ENCODE data around the gene OR52R1.
"Not testable (repeated sequence)": the region's sequence is repeated elsewhere in the genome, so short reads cannot be mapped to it uniquely, and the experiment has no call there.

The OR52R1 gene

DNA sequence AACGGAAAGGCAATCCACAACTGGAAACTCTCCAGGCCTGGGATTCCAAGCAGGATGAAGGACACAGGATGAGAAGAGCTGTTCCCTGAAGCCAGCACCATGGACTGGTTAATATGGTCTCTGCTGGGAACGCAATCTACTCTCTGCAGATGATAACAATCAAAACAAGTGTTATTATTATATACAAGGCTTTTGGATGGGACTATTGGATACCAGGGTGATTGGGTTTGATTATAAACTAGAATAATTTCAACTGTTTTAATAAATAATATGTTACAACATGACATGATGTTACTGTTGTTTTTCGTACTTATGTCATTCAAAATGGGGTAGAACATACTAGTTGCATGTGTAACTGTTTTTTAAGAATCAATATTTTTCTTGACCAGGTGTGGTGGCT is at the start of gene OR52R1:
Gene OR52R1, minus strand, starts transcription at position 101 of the 400 bp plus-strand sequence. Its CDS starts 0 bp downstream, at position 101.
- DNase-seq (ENCODE audit: low read depth in 3 of 3): no peak

DNA sequence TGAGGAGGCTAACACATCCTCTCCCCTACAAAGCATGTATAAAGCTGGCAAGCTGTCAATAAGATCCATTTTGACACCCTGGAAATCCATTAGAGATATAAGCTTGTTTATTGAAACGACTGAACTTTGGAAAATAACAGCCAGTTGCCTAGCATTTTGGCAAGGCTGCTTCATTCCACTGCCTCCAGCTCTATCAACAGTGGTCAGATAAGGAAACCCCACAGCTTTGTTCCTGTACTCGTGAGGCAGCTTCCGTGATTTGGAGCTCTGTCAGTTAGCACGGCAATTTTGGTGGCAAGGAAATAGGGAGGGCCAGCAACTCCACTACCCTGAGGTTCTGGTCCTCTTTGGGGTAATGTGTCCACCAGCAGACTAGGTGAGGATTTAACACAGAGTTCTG is 46.9 kb upstream of the OR52R1 start:
- DNase-seq (ENCODE audit: low read depth in 3 of 3): no peak

DNA sequence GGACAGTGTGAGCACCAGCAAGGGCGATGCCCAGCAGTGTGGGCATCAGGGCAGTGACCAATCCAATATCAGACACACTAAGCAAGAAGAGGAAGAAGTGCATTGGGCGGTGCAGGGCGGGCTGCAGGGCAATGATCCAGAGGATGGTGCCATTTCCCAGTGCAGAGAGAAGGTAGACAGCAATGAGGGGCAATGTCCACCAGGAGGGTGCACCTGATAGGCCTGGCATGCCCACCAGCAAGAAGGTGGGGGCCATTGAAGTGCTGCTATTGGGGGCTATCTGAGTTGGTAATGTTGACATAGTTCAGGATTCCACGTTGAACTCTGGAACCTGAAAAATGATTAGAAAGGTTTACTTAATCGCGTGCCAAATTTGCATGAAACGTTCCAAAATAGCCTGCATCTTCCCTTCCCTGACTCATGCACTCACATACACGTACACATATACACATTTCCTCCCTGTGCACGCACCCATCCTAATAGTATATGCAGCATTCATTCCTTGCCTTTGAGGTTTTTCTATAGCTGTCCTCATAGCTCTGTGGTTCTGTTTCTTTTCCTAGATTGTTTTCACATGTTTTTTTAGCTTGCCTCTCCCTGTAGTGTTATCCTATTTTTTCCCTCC is 44.8 kb upstream of the OR52R1 start, which contains the start of gene OR51S1:
Gene OR51S1, minus strand, starts transcription at position 301 of the 625 bp plus-strand sequence. Its CDS starts 0 bp downstream, at position 301.
- DNase-seq (ENCODE audit: low read depth in 3 of 3): no peak

DNA sequence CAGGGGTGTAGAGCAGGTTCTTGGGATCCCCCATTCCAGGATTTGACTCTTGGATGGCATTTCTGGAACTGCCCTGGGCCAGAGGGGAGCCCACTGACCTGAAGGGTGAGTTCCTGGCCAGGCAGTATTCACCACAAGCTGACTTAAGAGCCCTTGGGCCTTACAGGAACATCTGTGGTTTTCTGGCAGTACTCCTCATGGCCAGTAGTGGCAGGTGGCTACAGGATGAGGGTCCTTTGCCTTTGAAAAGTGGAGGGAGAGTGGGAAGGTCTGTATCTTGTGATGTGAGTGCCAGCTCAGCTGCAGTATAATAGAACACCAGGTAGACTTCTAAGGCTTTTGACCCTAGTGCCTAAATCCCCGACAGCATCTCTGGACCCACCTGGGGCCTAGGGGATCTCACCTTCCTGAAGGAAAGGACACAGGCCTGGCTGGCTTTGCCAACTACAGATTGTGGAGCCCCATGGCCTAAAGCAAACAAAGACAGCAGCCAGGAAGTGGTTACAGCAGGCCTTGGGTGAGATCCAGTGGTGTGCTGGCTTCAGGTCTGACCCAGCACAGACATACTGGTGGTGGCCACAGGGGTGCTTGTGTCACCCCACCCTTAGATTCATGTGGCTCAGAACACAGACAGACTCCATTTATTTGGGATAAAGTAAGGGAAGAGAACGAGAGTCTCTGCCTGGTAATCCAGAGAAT is 35.8 kb upstream of the OR52R1 start:
- no peak for DNase-seq (ENCODE audit: low read depth in 3 of 3)

DNA sequence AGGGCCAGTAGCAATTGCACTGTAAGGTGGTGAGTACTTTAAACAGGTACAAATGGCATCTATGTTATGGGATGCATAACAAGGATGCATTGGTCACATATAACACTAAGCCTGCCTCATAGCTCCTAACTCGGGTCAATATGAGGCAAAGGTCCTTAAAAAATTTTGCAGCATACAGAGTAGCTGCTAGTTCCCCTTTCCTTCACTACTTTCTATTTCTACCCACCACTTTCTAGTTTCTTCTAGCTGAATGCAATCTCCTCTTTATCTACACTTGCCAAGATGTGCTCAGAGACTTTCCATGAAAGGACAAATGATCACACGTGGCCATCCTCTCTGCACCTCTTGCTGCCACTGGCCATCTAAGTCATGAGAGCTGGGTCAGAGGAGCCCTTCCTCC is 26.7 kb upstream of the OR52R1 start:
- DNase-seq (ENCODE audit: low read depth in 3 of 3): no peak

DNA sequence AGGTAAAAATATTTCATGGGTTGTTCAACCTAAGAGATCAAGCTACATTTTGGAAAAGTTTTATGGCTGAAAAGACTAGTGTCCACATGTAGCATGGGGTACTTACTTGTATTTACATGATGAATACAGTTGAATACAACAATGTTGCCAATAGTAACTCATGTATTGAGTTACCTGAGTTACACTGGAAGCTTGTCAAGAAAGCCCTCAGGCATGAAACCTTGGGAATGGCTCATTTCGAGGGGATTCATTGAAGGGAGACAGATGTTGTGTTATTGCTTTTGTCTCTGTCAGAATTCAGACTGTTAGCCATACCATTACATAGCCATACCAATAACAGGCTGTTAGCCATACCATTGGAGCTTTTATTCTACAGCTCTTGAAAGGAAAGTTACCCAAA is 26.2 kb upstream of the OR52R1 start:
- DNase-seq (ENCODE audit: low read depth in 3 of 3): no peak

DNA sequence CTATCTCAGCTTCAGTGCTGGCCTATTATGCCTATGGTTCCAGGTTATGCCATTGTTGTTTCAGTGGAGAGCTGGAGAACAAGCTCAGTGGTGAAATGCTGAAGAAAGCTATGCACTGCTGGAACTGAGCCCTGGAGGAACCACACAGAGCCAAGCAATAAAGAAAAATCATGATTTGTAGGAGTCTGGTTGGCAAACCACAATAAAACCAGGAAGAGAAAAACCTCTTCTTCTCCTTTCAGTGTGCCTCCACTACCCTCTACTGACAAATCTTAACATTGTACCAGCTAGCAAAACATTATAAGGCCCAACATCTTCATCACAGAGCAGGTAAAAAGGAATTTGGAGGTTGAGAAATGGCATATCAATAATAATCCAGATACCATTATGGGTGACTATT is 22.2 kb upstream of the OR52R1 start:
- DNase-seq (ENCODE audit: low read depth in 3 of 3): no peak

DNA sequence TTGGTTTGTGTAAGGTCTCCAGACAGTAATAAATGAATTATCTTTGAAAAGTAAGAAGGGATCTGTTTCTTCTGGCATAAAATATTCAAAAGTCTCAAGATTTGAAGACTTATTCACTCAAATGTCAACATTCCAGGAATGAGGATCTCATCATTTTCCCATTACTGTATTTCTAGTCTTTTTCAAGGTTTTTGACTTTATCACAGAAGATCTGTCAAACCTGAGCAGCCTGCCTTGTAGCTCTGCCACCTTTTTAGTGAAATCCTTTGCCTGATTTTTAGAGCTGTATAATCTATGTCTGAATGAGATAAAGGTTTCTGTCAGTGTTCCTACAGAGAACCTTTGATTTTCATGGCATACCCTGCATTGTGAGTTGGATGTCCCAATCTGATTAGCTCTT is 21.0 kb upstream of the OR52R1 start:
- DNase-seq (ENCODE audit: low read depth in 3 of 3): no peak

DNA sequence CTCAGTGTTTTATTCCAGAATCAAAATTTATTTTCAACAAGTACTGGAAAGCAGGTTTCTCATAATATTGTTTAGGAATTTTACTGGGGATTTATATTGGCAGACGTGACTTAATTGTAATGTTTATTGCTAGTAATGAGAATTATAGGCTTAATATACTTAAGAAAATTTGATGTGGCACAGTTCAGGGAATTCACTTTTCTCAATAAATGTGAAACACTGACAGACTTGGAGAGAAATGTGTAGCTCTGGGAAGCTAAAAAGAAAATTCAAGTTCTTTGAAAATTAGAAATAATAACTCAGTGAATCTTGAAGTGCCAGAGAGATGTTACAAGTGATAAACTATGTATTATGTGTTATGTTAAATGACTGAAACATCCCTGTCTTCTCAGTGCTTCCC is 16.8 kb upstream of the OR52R1 start, which contains the start of gene OR51F2:
Gene OR51F2, plus strand, starts transcription at position 301 of the 400 bp plus-strand sequence. CDS start 101 bp downstream, outside the sequence.
- DNase-seq (ENCODE audit: low read depth in 3 of 3): no peak

DNA sequence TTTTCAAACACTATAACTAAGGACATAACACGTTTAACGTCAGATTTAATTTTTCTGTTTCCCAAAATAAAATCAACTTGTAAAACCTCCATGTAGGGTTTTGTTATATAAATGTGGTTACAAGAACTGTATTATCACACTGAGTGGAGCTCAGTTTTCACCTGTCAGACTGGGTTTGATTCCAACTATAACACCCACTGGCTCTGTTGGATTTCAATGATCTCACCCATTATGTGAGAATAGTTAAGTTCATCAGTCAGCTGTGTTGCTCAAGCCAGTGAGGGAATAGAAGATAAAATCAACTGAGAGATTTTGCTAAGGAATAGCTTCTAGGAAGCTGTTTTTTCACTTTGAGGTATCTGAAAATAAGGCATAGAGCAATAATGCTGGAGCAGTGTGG is 5.1 kb upstream of the OR52R1 start:
- no peak for DNase-seq (ENCODE audit: low read depth in 3 of 3)

DNA sequence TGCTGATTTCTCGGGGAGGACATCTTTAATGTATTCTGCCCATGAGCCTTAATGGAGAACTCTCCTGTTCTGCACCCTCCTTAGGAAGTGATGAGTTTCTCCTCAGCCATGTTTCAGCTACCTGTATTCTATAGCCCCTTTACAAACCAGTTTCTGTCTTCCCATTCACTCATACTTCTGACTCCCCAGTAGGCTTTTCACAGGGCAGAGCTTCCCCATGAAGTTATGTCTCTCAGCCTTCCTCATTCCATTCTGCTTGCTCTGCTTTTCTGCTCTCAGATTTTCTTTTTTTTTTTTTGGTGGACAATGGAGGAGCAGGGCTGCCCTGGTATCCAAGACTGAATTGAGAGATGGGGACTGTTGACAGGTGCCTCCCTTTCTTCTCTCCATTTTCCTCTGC is 4.3 kb upstream of the OR52R1 start:
- no peak for DNase-seq (ENCODE audit: low read depth in 3 of 3)

DNA sequence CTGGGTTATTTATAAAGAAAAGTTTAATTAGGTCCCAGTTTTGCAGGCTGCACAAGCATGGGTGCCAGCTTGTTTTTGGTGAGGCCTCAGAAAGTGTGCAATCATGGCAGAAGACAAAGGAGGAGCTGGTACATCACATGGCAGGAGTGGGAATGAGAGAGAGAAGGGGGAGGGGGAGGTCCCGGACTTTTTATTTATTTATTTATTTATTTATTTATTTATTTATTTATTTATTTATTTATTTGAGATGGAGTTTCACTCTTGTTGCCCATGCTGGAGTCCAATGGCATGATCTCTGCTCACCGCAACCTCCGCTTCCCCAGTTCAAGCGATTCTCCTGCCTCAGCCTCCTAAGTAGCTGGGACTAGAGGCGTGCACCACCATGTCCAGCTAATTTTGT is 2.9 kb downstream of the OR52R1 start:
- DNase-seq (ENCODE audit: low read depth in 3 of 3): not testable (repeated sequence)

DNA sequence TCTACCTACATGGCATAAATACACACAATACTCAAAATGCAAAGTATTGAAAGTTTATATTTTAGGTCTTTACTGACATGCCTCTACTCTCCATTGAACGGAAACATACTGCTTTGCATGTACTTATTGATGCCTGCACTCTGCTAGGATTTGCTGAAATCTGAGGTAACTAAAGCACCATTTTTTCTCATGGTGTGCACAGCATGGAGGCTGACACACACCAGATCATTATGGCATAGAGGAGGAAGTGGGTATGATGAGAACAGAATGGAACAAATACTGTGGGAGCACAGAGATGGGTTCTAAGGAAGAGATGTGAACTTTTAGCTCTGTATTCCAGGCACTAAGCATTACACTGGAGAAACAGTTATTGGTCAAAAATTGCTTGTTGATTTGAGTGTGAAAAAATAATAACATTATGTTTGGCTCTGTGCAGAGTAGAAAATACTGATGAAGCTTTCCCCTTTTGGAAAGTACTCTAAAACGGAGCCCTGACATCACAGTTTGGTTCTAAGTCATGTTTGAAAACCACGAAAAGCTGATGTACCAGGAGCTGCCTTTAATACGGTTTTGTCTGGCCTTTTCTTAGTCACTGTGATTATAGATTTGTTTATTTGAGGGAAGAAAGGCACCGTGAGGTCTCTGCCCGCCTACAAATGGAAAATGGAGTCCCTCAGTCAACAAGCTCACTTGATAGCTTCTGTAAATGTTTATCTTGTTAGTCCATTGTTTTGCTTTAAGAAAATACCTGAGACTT is 5.6 kb downstream of the OR52R1 start:
- no peak for DNase-seq (ENCODE audit: low read depth in 3 of 3)

DNA sequence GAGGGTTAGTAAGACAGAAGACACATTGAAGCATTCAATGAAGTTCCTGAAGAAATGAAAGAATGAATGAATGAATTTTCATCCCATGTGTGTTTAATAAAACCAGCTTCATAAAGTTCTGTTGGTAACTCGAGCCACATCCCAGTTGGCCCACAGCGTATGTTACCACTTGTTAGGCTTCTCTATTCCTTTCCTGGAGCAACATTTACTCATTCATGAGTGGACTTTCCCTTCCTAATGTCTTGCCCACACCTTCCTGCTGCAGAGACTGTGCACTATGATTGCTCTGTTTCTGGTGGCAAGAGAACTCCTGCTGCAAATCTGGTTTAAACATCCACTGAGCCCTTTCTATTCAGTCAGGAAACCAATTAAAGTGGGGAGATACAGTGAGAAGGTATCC is 7.0 kb downstream of the OR52R1 start:
- no peak for DNase-seq (ENCODE audit: low read depth in 3 of 3)

DNA sequence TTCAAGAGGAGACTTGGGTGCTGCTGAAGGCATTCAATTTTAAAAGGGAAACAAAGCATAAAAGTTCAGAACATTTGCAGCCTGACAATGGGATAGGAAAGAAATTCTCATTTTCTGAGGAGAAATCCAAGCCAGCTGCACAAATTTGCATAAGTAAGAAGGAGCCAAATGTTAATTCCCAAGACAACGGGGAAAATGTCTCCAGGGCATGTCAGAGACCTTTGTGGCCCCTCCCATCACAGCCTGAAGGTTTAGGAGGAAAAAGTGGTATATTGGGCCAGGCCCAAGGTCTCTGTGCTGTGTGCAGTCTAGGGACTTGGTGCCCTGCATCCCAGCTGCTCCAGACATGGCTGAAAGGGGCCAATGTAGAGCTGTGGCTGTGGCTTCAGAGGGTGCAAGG is 21.7 kb downstream of the OR52R1 start:
- no peak for DNase-seq (ENCODE audit: low read depth in 3 of 3)

DNA sequence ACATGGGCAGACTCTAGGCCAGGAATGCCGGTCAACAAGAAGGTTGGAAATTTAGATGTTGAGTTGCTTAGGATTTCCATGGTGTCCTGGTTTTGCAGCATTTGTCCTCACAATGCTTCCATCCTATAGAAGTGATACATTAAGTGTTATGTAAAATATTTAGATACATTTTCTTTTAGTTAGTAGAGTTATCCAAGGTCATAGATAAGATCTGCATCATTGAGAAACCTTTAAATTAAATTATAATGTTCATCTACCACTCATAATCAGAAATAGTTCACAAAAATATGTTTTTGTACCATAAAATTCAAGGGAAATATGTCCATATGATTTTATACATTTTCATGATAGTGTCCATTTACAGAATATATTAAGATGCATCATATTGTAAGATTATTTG is 34.3 kb downstream of the OR52R1 start, which contains the start of gene OR51F1:
Gene OR51F1, minus strand, starts transcription at position 101 of the 400 bp plus-strand sequence. Its CDS starts 0 bp downstream, at position 101.
- DNase-seq (ENCODE audit: low read depth in 3 of 3): no peak

DNA sequence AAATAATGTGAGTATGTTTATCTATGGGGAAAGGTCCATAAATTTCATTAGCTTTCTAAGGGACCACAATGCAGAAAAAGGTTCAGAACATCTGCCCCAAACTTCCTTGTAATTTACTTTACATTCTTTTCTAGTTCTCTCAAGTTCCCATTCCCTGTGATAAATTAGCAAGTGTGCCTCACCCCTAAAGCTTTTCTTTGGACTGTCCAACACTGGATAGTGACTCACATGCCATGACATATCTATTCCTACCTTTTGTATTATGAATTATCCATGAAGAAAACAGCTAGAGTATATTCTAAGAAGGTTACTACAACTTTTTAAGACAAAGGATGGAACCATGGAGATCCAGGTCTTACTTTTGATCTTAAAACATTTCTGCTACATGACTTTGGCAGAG is 36.1 kb downstream of the OR52R1 start:
- no peak for DNase-seq (ENCODE audit: low read depth in 3 of 3)

DNA sequence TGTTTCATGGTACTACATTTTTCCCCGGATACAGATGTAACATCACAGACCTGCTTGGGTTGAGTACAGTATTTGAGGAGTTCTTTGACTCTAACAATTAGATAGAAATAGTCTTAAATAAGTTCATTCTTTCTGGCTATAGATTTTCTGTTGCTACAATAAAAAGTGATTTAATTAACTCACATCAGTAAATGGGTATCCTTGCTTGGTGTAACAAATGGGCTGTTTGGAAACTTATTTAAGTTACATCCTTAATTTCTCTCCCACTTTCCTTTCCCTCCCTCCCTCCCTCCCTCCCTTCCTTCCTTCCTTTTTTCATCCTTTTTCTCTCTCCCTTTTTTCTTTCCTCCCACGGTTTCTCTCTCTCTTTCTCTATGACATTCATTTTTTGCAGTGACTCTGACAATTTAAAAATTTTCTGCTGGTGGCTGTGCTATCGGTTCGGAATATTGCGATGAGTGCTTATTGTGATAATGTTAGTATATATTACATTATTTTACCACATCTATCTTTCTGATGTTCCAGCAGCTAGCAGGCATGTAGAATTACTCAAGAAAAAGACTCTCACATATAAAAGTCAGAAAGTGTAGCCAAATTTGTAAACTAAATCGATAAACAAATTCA is 37.6 kb downstream of the OR52R1 start:
- DNase-seq (ENCODE audit: low read depth in 3 of 3): no peak

DNA sequence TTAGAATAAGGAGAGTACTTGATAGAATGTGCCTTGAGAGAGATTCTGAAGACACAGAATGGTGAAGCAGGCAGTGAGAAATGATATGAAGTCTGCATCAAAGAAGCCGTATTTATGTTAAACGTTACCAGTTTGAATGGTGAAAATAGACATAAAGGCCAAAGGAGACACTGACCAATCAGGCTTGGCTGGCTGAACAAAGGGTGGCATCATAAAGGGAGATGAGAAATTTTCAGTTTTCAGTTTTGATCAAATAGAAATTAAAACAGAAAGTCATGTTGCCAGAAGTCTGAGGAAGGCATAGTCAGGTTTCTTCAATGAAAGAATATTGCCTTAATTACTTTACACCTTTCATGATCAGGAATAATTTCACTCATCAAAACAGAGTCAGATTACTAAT is 41.1 kb downstream of the OR52R1 start:
- no peak for DNase-seq (ENCODE audit: low read depth in 3 of 3)

Data from stimulated activated CD4-positive, alpha-beta T cell treated with anti-CD3 and anti-CD28 coated beads, TNF-alpha, amount 100 ng/mL, for 24 hours (primary cell).